Endodermal cell (in vitro differentiated cells): ENCODE results near the gene LVRN. TPM values are rescaled to one million over a fixed set of nuclear protein-coding genes. Genes with fewer than 3 reads are reported as not detected.

Experiments
- DNase-seq: peaks from one replicate; pipeline ENCODE4 v3.0.0-alpha.2; 2017
- H3K27ac ChIP-seq: 2 replicates; pipeline ENCODE4 v1.5.1; 2013; ENCODE audit warnings: mild to moderate bottlenecking, low read depth, low read length, moderate library complexity
- H3K27me3 ChIP-seq: 2 replicates; pipeline ENCODE4 v1.6.1; 2013; ENCODE audit warnings: mild to moderate bottlenecking, low read length, moderate library complexity; ENCODE audit not compliant: insufficient read depth, control insufficient read depth, poor library complexity, severe bottlenecking
- H3K36me3 ChIP-seq: 2 replicates; pipeline ENCODE4 v1.7.0; 2013; ENCODE audit warnings: mild to moderate bottlenecking, low read length, moderate library complexity; ENCODE audit not compliant: control insufficient read depth, insufficient read depth
- H3K4me1 ChIP-seq: one replicate; pipeline ENCODE4 v1.7.0; 2013; ENCODE audit warnings: low read length; ENCODE audit not compliant: control insufficient read depth, insufficient read depth
- H3K4me3 ChIP-seq: 2 replicates; pipeline ENCODE4 v1.5.1; 2013; ENCODE audit warnings: mild to moderate bottlenecking, low read length, moderate library complexity
- H3K9ac ChIP-seq: 2 replicates; pipeline ENCODE4 v1.6.1; 2013; ENCODE audit warnings: mild to moderate bottlenecking, low read length, moderate library complexity; ENCODE audit not compliant: poor library complexity, severe bottlenecking; ENCODE audit errors: extremely low read depth
- H3K9me3 ChIP-seq: 2 replicates; pipeline ENCODE4 v1.6.1; 2013; ENCODE audit warnings: mild to moderate bottlenecking, low read length, moderate library complexity; ENCODE audit not compliant: control insufficient read depth
- H3K27ac Mint-ChIP-seq: 2 replicates; pipeline ENCODE4 v1.8.0; 2020; ENCODE audit warnings: mixed read lengths
- H3K27me3 Mint-ChIP-seq: 2 replicates; pipeline ENCODE4 v1.8.0; 2021; ENCODE audit warnings: mild to moderate bottlenecking, mixed read lengths; ENCODE audit not compliant: insufficient read depth
- H3K36me3 Mint-ChIP-seq: 2 replicates; pipeline ENCODE4 v1.8.0; 2020; ENCODE audit warnings: low read depth, mixed read lengths
- H3K4me1 Mint-ChIP-seq: 2 replicates; pipeline ENCODE4 v1.8.0; 2020; ENCODE audit warnings: mixed read lengths
- H3K4me3 Mint-ChIP-seq: 2 replicates; pipeline ENCODE4 v1.8.0; 2020; ENCODE audit warnings: mild to moderate bottlenecking, moderate library complexity, mixed read lengths
- H3K9me3 Mint-ChIP-seq: 2 replicates; pipeline ENCODE4 v1.8.0; 2020; ENCODE audit warnings: mild to moderate bottlenecking, mixed read lengths
- CTCF ChIP-seq: fragments of 200-600 bp; sonication (generic); conservative IDR thresholded peaks from 2 replicates; pipeline ENCODE4 v1.5.0; 2021; ENCODE audit warnings: antibody characterized with exemption, mild to moderate bottlenecking
- WGBS, 2 experiments: methylation state at CpG; one replicate each; pipeline versions ENCODE4 v1.1.5 to v1.1.7; 2013; ENCODE audit warnings: missing lambda C conversion rate in 2 of 2, mixed read lengths in 1 of 2; ENCODE audit not compliant: insufficient coverage in 1 of 2, insufficient read length in 1 of 2; 5-methylcytosine and 5-hydroxymethylcytosine counted together
- total RNA-seq, 2 donors: library from RNA; stranded (reverse); fragmentation: NEBNext Ultra II Directional in 1 of 2; extraction: Animal tissue kit (Norgen Biotek cat#: 25700) in 1 of 2; gene quantifications; 2 replicates in 1 of 2; 3 replicates in 1 of 2; pipeline ENCODE4 v1.2.1, GENCODE V29; 2021

LVRN gene
- total RNA-seq, 2 donors from 2014 or later = 0.26 to 0.38 TPM

DNA sequence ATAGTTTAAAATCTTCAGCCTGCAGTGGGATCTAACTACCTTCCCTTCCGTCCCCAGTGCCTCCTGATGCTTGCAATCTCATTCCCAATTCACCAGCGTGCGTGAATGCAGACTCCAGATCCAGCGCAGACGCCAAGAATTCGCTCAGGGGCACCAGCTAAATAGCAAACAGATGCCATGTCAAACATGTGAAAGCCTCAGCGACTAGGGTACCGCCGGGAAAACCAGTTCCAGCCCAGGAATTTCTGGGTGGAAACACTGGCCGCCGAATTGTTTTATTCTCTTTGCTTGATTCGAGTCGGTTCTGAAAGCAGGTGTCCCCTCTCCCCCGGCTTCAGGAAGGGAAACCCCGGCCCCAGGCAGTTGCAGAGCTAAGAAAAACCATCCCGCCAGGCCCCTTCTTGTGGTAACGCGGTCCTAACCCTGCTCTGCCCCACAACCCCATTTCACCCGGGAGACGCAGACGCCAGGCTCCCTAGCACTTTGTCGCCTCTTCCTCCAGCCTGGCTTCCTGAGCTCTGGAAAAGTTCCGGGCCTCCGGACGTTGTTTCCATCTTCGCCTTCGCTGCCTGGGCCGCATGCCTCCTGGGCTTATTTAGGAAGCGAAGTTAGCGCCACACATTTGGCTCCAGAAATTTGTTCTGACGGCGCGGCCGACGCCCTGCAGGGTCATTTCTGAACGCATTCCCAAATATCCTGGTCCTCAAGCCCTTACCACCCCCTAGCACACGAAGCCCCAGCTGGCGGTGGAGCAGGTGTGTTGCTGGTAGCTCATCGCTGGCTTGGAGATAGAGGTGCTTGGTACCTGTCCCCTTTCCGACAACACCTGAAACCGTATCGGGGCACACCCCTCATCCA lies 665 bp upstream of the LVRN start:
- TF ChIP-seq CTCF = no peak
- Histone ChIP-seq H3K36me3 (no peaks in the 10 kb centered on the region), H3K27ac (no peak overlapping the region), H3K4me1 (no peaks in the 10 kb centered on the region), H3K4me3 (peak overlapping the region; percentile 75), H3K27me3 (peaks cover 85% of the 10 kb centered on the region), H3K9me3 (no peaks in the 10 kb centered on the region), H3K9ac (no peak overlapping the region)
- Mint-ChIP-seq H3K27me3 (peaks cover 76% of the 10 kb centered on the region), H3K9me3 (no peaks in the 10 kb centered on the region), H3K36me3 (no peaks in the 10 kb centered on the region), H3K4me1 (no peaks in the 10 kb centered on the region), H3K27ac (no peak overlapping the region), H3K4me3 (peak overlapping the region; percentile 40)
- peak; percentile 63 for DNase-seq
- WGBS, 2 experiments = 51 to 57% methylated on average over 22 to 42 of the region's 42 CpGs

- Mint-ChIP-seq H3K27ac (no peak overlapping the region), H3K27me3 (peaks cover 76% of the 10 kb centered on the region), H3K9me3 (no peaks in the 10 kb centered on the region), H3K36me3 (no peaks in the 10 kb centered on the region), H3K4me3 (peak overlapping the region; percentile 40), H3K4me1 (no peaks in the 10 kb centered on the region)
- peak overlapping the region; percentile 75 for H3K4me3 ChIP-seq
- DNase-seq = peak; percentile 74
- WGBS, 2 experiments = 12 to 13% methylated on average over 23 to 71 of the region's 71 CpGs
- no peak overlapping the region for H3K9ac ChIP-seq
- H3K27me3 ChIP-seq = peaks cover 89% of the 10 kb centered on the region
- no peak overlapping the region for H3K27ac ChIP-seq
- no peaks in the 10 kb centered on the region for H3K4me1 ChIP-seq
- TF ChIP-seq CTCF = no peak
- no peaks in the 10 kb centered on the region for H3K9me3 ChIP-seq
- H3K36me3 ChIP-seq = no peaks in the 10 kb centered on the region
Observed at GRCh38 chr5:115962565-115963402, 509 bp downstream of the LVRN start.

DNA sequence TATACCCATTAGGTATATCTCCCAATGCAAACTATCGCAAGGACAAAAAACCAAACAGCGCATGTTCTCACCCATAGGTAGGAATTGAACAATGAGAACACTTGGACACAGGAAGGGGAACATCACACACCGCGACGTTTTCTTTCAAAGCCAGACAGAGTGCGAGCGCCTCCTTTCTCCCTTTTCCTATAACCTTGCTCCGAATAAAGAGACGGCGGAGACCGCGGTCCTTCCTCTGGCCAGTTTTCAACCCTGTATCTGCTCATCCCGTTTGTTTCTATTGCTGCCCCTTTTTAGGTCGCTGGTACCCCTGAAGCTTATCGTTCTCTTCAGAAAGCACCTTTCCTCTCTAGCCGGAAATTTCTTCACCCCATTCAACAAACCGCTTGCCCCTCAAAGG lies 1.3 kb downstream of the LVRN start:
- peak; percentile 38 for TF ChIP-seq CTCF
- no peaks in the 10 kb centered on the region for H3K9me3 ChIP-seq
- no peak overlapping the region for H3K4me3 ChIP-seq
- no peaks in the 10 kb centered on the region for H3K36me3 ChIP-seq
- 38 to 50% methylated on average over 15 to 17 of the region's 17 CpGs for WGBS, 2 experiments
- Mint-ChIP-seq H3K4me1 (no peaks in the 10 kb centered on the region), H3K9me3 (no peaks in the 10 kb centered on the region), H3K4me3 (no peak overlapping the region), H3K27ac (no peak overlapping the region), H3K27me3 (peaks cover 74% of the 10 kb centered on the region), H3K36me3 (no peaks in the 10 kb centered on the region)
- peak; percentile 60 for DNase-seq
- H3K27ac ChIP-seq = no peak overlapping the region
- H3K9ac ChIP-seq = no peak overlapping the region
- no peaks in the 10 kb centered on the region for H3K4me1 ChIP-seq
- H3K27me3 ChIP-seq = peaks cover 82% of the 10 kb centered on the region
